GM12878 (cell line): ENCODE results near the gene LRP1B.

Source experiments
- ATF7 ChIP-seq: fragments of 450-650 bp; IDR thresholded peaks from 2 replicates; pipeline ENCODE4 v1.6.1; 2016; ENCODE audit warnings: low read depth, mild to moderate bottlenecking
- CHD1 ChIP-seq: IDR thresholded peaks from 2 replicates; pipeline ENCODE4 v1.6.1; 2012; ENCODE audit warnings: low read depth, low read length, improper control_type of control experiment
- CTCF ChIP-seq, 3 experiments: IDR thresholded peaks in 2 of 3; conservative IDR thresholded peaks in 1 of 3; 2 replicates each; pipeline ENCODE4 v1.5.1; 2011; ENCODE audit warnings: low read depth in 3 of 3, low read length in 3 of 3, mild to moderate bottlenecking in 3 of 3, control low read depth in 2 of 3, moderate library complexity in 2 of 3, inconsistent platforms in 1 of 3, mixed read lengths in 1 of 3; ENCODE audit not compliant: control insufficient read depth in 2 of 3, insufficient read depth in 1 of 3; ENCODE audit errors: extremely low read depth in 1 of 3
- ELK1 ChIP-seq: IDR thresholded peaks from 2 replicates; pipeline ENCODE4 v1.6.1; 2012; ENCODE audit warnings: low read depth, low read length, improper control_type of control experiment
- EP300 ChIP-seq, 2 experiments: fragments of 150-350 bp in 1 of 2; IDR thresholded peaks; 2 replicates each; pipeline ENCODE4 v1.6.1; 2011 to 2012; ENCODE audit warnings: low read depth in 2 of 2, low read length in 2 of 2, borderline replicate concordance in 1 of 2, improper control_type of control experiment in 1 of 2, inconsistent platforms in 1 of 2; ENCODE audit not compliant: control insufficient read depth in 1 of 2
- ESRRA ChIP-seq: IDR thresholded peaks from 2 replicates; pipeline ENCODE4 v1.6.1; 2012; ENCODE audit warnings: mild to moderate bottlenecking, low read length, improper control_type of control experiment
- KDM1A ChIP-seq: fragments of 200-600 bp; sonication (generic); IDR thresholded peaks from 2 replicates; pipeline ENCODE4 v1.6.1; 2016; ENCODE audit warnings: borderline replicate concordance
- MXI1 ChIP-seq: fragments of 150-350 bp; IDR thresholded peaks from 2 replicates; pipeline ENCODE4 v1.6.1; 2011; ENCODE audit warnings: low read depth, mild to moderate bottlenecking, inconsistent platforms, low read length, improper control_type of control experiment
- MYC ChIP-seq: IDR thresholded peaks from 2 replicates; pipeline ENCODE4 v1.6.1; 2011; ENCODE audit warnings: mild to moderate bottlenecking, low read length, moderate library complexity, inconsistent platforms; ENCODE audit not compliant: insufficient read depth, insufficient replicate concordance, insufficient read length, severe bottlenecking
- POLR2A ChIP-seq: IDR thresholded peaks from 2 replicates; pipeline ENCODE4 v1.6.1; 2011; ENCODE audit warnings: low read depth, mild to moderate bottlenecking, low read length
- POLR2AphosphoS2 ChIP-seq: IDR thresholded peaks from 2 replicates; pipeline ENCODE4 v1.6.1; 2011; ENCODE audit warnings: low read depth, mild to moderate bottlenecking, low read length, improper control_type of control experiment, moderate library complexity
- RFX5 ChIP-seq: IDR thresholded peaks from 2 replicates; pipeline ENCODE4 v1.6.1; 2011; ENCODE audit warnings: low read depth, low read length, improper control_type of control experiment
- SP1 ChIP-seq: IDR thresholded peaks from one replicate; pipeline ENCODE4 v1.6.1; 2011; ENCODE audit warnings: low read depth, low read length
- TCF7 ChIP-seq: IDR thresholded peaks from 2 replicates; pipeline ENCODE4 v1.6.1; 2014; ENCODE audit warnings: antibody characterized with exemption, borderline replicate concordance

- TF ChIP-seq MXI1 = no peak
- TF ChIP-seq CHD1 = no peak
- TF ChIP-seq EP300 (IDR thresholded peaks at IDR 0.05; ENCODE audit: borderline replicate concordance in 1 of 2, control insufficient read depth in 1 of 2, low read depth in 2 of 2, low read length in 2 of 2) = no peak
- no peak for TF ChIP-seq CTCF (IDR thresholded peaks at IDR 0.05 in 2 of 3, conservative IDR thresholded peaks at IDR 0.05 in 1 of 3; ENCODE audit: control insufficient read depth in 2 of 3, extremely low read depth in 1 of 3, insufficient read depth in 1 of 3, low read depth in 3 of 3, low read length in 3 of 3)
- TF ChIP-seq KDM1A = no peak
- TF ChIP-seq POLR2AphosphoS2 = no peak
- no peak for TF ChIP-seq RFX5
- TF ChIP-seq POLR2A = no peak
- no peak for TF ChIP-seq MYC
- no peak for TF ChIP-seq ESRRA
- TF ChIP-seq TCF7 = no peak
- TF ChIP-seq ELK1 = no peak
- TF ChIP-seq ATF7 = no peak
- no peak for TF ChIP-seq SP1
These were observed 1860.6 kb downstream of the LRP1B start for GRCh38 chr2:140270224-140270623.
